ENCODE results near the gene ART3. TPM values are rescaled to one million over a fixed set of nuclear protein-coding genes. Genes with fewer than 3 reads are reported as not detected.

ART3 gene
- total RNA-seq, 1 experiment from 2014 or later = not detected

- BruUV-seq (replicated peaks) = no TSS peak
- Histone ChIP-seq H3K4me3 (ENCODE audit: low read depth, low read length, poor library complexity, severe bottlenecking) (no peak overlapping the region), H3K4me1 (ENCODE audit: insufficient read depth, low read length, poor library complexity, severe bottlenecking) (no peaks in the 10 kb centered on the region), H3K27me3 (replicated peaks; ENCODE audit: insufficient read depth, low read depth, low read length, poor library complexity) (no peaks in the 10 kb centered on the region), H3K36me3 (ENCODE audit: insufficient read depth, low read length, poor library complexity, severe bottlenecking) (no peaks in the 10 kb centered on the region), H3K27ac (ENCODE audit: low read depth, low read length, poor library complexity, severe bottlenecking) (no peak overlapping the region), H3K9me3 (ENCODE audit: low read depth, low read length, poor library complexity, severe bottlenecking) (no peaks in the 10 kb centered on the region)
- intact Hi-C loops (cut with micrococcal nuclease; ENCODE audit: unreplicated experiment) = no loop called here
- DNase-seq (ENCODE audit: low spot score) = no peak
- ChIA-PET POLR2A (ENCODE audit: low non-redundant PET) (no interaction called here), CTCF (no interaction called here)
- TF ChIP-seq EZH2 (IDR thresholded peaks at IDR 0.05; ENCODE audit: borderline replicate concordance, low read depth, low read length, poor library complexity, severe bottlenecking) = no peak
- TF ChIP-seq, protein P1, sequence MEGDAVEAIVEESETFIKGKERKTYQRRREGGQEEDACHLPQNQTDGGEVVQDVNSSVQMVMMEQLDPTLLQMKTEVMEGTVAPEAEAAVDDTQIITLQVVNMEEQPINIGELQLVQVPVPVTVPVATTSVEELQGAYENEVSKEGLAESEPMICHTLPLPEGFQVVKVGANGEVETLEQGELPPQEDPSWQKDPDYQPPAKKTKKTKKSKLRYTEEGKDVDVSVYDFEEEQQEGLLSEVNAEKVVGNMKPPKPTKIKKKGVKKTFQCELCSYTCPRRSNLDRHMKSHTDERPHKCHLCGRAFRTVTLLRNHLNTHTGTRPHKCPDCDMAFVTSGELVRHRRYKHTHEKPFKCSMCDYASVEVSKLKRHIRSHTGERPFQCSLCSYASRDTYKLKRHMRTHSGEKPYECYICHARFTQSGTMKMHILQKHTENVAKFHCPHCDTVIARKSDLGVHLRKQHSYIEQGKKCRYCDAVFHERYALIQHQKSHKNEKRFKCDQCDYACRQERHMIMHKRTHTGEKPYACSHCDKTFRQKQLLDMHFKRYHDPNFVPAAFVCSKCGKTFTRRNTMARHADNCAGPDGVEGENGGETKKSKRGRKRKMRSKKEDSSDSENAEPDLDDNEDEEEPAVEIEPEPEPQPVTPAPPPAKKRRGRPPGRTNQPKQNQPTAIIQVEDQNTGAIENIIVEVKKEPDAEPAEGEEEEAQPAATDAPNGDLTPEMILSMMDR (conservative IDR thresholded peaks at IDR 0.05; ENCODE audit: low read depth, low read length) = no peak
Measured at GRCh38 chr4:76095568-76095967, 21.1 kb downstream of the ART3 start.

GRCh38 chr4:76096076-76096475 lies 21.6 kb downstream of the ART3 start:
- no peaks in the 10 kb centered on the region for H3K9me3 ChIP-seq (ENCODE audit: low read depth, low read length, poor library complexity, severe bottlenecking)
- no TSS peak for BruUV-seq (replicated peaks)
- POLR2A ChIA-PET (ENCODE audit: low non-redundant PET) = no interaction called here
- H3K4me3 ChIP-seq (ENCODE audit: low read depth, low read length, poor library complexity, severe bottlenecking) = no peak overlapping the region
- intact Hi-C loops (cut with micrococcal nuclease; ENCODE audit: unreplicated experiment) = no loop called here
- no peaks in the 10 kb centered on the region for H3K36me3 ChIP-seq (ENCODE audit: insufficient read depth, low read length, poor library complexity, severe bottlenecking)
- H3K27me3 ChIP-seq (replicated peaks; ENCODE audit: insufficient read depth, low read depth, low read length, poor library complexity) = no peaks in the 10 kb centered on the region
- TF ChIP-seq EZH2 (IDR thresholded peaks at IDR 0.05; ENCODE audit: borderline replicate concordance, low read depth, low read length, poor library complexity, severe bottlenecking) = no peak
- TF ChIP-seq, protein P1 (conservative IDR thresholded peaks at IDR 0.05; ENCODE audit: low read depth, low read length) = no peak
- no peaks in the 10 kb centered on the region for H3K4me1 ChIP-seq (ENCODE audit: insufficient read depth, low read length, poor library complexity, severe bottlenecking)
- CTCF ChIA-PET = no interaction called here
- DNase-seq (ENCODE audit: low spot score) = no peak
- H3K27ac ChIP-seq (ENCODE audit: low read depth, low read length, poor library complexity, severe bottlenecking) = no peak overlapping the region

DNA sequence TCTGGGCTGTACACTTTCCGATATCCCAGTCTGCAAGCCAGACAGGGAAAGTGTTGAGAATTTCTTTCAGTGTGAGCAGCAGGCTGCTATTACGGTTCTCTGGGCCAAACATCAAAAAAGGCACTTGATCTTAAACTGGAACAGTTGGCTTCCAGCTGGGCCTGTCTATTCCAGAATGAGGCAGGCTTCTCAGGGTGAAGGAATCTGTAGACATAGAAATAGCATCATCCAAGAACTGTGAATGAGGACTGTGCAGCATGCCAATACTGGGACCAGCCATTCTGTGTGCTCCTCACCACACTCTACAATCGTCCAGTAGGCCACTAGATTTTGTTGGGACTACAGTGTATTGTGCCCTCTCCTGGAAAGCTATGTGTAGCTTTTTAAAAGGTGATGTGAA lies 31.1 kb downstream of the ART3 start:
- H3K9me3 ChIP-seq (ENCODE audit: low read depth, low read length, poor library complexity, severe bottlenecking) = no peaks in the 10 kb centered on the region
- no peak overlapping the region for H3K27ac ChIP-seq (ENCODE audit: low read depth, low read length, poor library complexity, severe bottlenecking)
- CTCF ChIA-PET = no interaction called here
- H3K4me3 ChIP-seq (ENCODE audit: low read depth, low read length, poor library complexity, severe bottlenecking) = no peak overlapping the region
- intact Hi-C loops (cut with micrococcal nuclease; ENCODE audit: unreplicated experiment) = no loop called here
- H3K36me3 ChIP-seq (ENCODE audit: insufficient read depth, low read length, poor library complexity, severe bottlenecking) = no peaks in the 10 kb centered on the region
- no peaks in the 10 kb centered on the region for H3K4me1 ChIP-seq (ENCODE audit: insufficient read depth, low read length, poor library complexity, severe bottlenecking)
- BruUV-seq (replicated peaks) = no TSS peak
- TF ChIP-seq, protein P1 (conservative IDR thresholded peaks at IDR 0.05; ENCODE audit: low read depth, low read length) = no peak
- no peaks in the 10 kb centered on the region for H3K27me3 ChIP-seq (replicated peaks; ENCODE audit: insufficient read depth, low read depth, low read length, poor library complexity)
- POLR2A ChIA-PET (ENCODE audit: low non-redundant PET) = no interaction called here
- DNase-seq (ENCODE audit: low spot score) = no peak
